ENCODE measurements around the gene TSR3.

The TSR3 gene

GRCh38 chr16:1327619-1327947 is 24.1 kb downstream of the TSR3 start:
- POLR2A ChIA-PET: interaction anchor here (2.0 kb wide), 1 partner anchor 93 kb away, joined by 6 read pairs; the partner anchor contains the start of gene UQCC4
- CTCF ChIA-PET: no interaction called here
- no peak for DNase-seq (ENCODE audit: extremely low spot score)
- TF ChIP-seq FOXA1 (IDR thresholded peaks at IDR 0.05): no peak
- no peak for TF ChIP-seq LEF1 (IDR thresholded peaks at IDR 0.05; ENCODE audit: borderline replicate concordance)
- TF ChIP-seq ELF4 (IDR thresholded peaks at IDR 0.05): no peak
- TF ChIP-seq FOXK2 (IDR thresholded peaks at IDR 0.05): no peak
- no peak for TF ChIP-seq FOXM1 (IDR thresholded peaks at IDR 0.05; ENCODE audit: borderline replicate concordance)
- no peak for TF ChIP-seq L3MBTL2 (conservative IDR thresholded peaks at IDR 0.05)
- TF ChIP-seq PKNOX1 (IDR thresholded peaks at IDR 0.05): no peak
- TF ChIP-seq CTBP1 (IDR thresholded peaks at IDR 0.05; ENCODE audit: borderline replicate concordance): no peak
- TF ChIP-seq ZNF384 (IDR thresholded peaks at IDR 0.05): no peak
- TF ChIP-seq ARNT (IDR thresholded peaks at IDR 0.05): no peak
- no peak for TF ChIP-seq BHLHE40 (IDR thresholded peaks at IDR 0.05; ENCODE audit: borderline replicate concordance)
- no peak for TF ChIP-seq NFRKB (IDR thresholded peaks at IDR 0.05)

GRCh38 chr16:1326946-1327618 is 24.6 kb downstream of the TSR3 start:
- CTCF ChIA-PET: no interaction called here

GRCh38 chr16:1326391-1326790 is 25.3 kb downstream of the TSR3 start:
- DNase-seq (ENCODE audit: extremely low spot score): no peak
- CTCF ChIA-PET: no interaction called here
- TF ChIP-seq NFRKB (IDR thresholded peaks at IDR 0.05) (no peak), HDGF (IDR thresholded peaks at IDR 0.05; ENCODE audit: borderline replicate concordance) (no peak), LEF1 (IDR thresholded peaks at IDR 0.05; ENCODE audit: borderline replicate concordance) (no peak), PKNOX1 (IDR thresholded peaks at IDR 0.05) (no peak), SP1 (IDR thresholded peaks at IDR 0.05) (no peak), ELF4 (IDR thresholded peaks at IDR 0.05) (no peak), FOXK2 (IDR thresholded peaks at IDR 0.05) (no peak), SUZ12 (IDR thresholded peaks at IDR 0.05) (no peak), FOXA1 (IDR thresholded peaks at IDR 0.05) (no peak), BHLHE40 (IDR thresholded peaks at IDR 0.05; ENCODE audit: borderline replicate concordance) (no peak), ZNF384 (IDR thresholded peaks at IDR 0.05) (no peak), FOXM1 (IDR thresholded peaks at IDR 0.05; ENCODE audit: borderline replicate concordance) (no peak), ARNT (IDR thresholded peaks at IDR 0.05) (no peak), CTBP1 (IDR thresholded peaks at IDR 0.05; ENCODE audit: borderline replicate concordance) (no peak), L3MBTL2 (conservative IDR thresholded peaks at IDR 0.05) (no peak), TARDBP (IDR thresholded peaks at IDR 0.05) (no peak)
- POLR2A ChIA-PET: interaction anchor here (1.1 to 2.0 kb wide), 3 partner anchors 10 to 95 kb away, joined by 3 to 6 read pairs (median 4); partner anchors contain the start of gene UQCC4

More at GRCh38 chr16:1326946-1327618, 24.6 kb downstream of the TSR3 start:
- TF ChIP-seq SUZ12 (IDR thresholded peaks at IDR 0.05) (no peak), ARNT (IDR thresholded peaks at IDR 0.05) (no peak), TARDBP (IDR thresholded peaks at IDR 0.05) (no peak), FOXA1 (IDR thresholded peaks at IDR 0.05) (no peak), CTBP1 (IDR thresholded peaks at IDR 0.05; ENCODE audit: borderline replicate concordance) (no peak), PKNOX1 (IDR thresholded peaks at IDR 0.05) (no peak), NFRKB (IDR thresholded peaks at IDR 0.05) (no peak), BHLHE40 (IDR thresholded peaks at IDR 0.05; ENCODE audit: borderline replicate concordance) (no peak), FOXK2 (IDR thresholded peaks at IDR 0.05) (no peak), HDGF (IDR thresholded peaks at IDR 0.05; ENCODE audit: borderline replicate concordance) (no peak), LEF1 (IDR thresholded peaks at IDR 0.05; ENCODE audit: borderline replicate concordance) (no peak), FOXM1 (IDR thresholded peaks at IDR 0.05; ENCODE audit: borderline replicate concordance) (no peak), L3MBTL2 (conservative IDR thresholded peaks at IDR 0.05) (no peak), ELF4 (IDR thresholded peaks at IDR 0.05) (no peak), ZNF384 (IDR thresholded peaks at IDR 0.05) (no peak), SP1 (IDR thresholded peaks at IDR 0.05) (no peak)
- DNase-seq (ENCODE audit: extremely low spot score): no peak
- POLR2A ChIA-PET: interaction anchor here (1.3 to 2.0 kb wide), 2 partner anchors 11 to 94 kb away, joined by 4 to 6 read pairs; partner anchors contain the start of gene UQCC4

DNA sequence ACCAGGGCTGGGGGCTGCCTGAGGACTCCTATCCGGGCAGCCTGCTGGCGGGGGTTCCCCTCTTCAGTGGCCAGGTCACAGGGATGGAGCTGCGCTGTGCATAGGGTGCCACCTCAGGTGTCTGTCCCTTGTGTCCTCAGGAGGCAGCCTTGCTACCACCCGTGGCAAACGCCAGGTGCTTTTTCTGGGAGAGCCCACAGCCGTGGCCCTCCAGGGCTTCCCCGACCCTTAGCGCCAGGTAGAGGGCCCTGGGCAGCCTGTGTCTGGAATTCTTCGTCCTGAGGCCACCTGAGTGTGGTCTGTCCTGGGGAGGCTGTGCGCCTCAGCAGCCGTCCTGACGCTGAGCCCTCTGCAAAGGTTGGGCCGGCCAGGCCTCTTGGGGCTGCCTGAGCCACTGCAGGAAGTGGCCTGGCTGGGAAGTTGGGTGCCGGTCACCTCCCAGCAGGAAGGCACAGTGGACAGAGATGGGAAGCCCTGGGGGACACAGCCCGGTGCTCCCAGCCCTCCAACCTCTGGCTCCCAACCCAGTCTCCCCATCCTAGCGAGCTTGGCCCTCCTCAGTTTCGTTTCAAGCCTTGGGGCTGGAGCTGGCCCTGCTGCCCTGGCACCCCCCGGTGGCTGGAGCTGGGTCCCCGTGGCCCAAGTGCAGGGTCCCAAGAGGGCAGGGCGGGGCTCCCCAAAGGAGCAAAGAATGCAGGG is 25.9 kb downstream of the TSR3 start:
- POLR2A ChIA-PET: interaction anchor here (1.1 to 2.0 kb wide), 3 partner anchors 9 to 95 kb away, joined by 3 to 6 read pairs (median 4); partner anchors contain the start of gene UQCC4
- CTCF ChIA-PET: no interaction called here
- TF ChIP-seq ZNF384 (IDR thresholded peaks at IDR 0.05) (no peak), L3MBTL2 (conservative IDR thresholded peaks at IDR 0.05) (no peak), ARNT (IDR thresholded peaks at IDR 0.05) (no peak), FOXK2 (IDR thresholded peaks at IDR 0.05) (no peak), HDGF (IDR thresholded peaks at IDR 0.05; ENCODE audit: borderline replicate concordance) (no peak), TARDBP (IDR thresholded peaks at IDR 0.05) (no peak), NFRKB (IDR thresholded peaks at IDR 0.05) (no peak), LEF1 (IDR thresholded peaks at IDR 0.05; ENCODE audit: borderline replicate concordance) (no peak), SUZ12 (IDR thresholded peaks at IDR 0.05) (no peak), ELF4 (IDR thresholded peaks at IDR 0.05) (no peak), SP1 (IDR thresholded peaks at IDR 0.05) (no peak), PKNOX1 (IDR thresholded peaks at IDR 0.05) (no peak), FOXA1 (IDR thresholded peaks at IDR 0.05) (no peak)
- DNase-seq (ENCODE audit: extremely low spot score): no peak

DNA sequence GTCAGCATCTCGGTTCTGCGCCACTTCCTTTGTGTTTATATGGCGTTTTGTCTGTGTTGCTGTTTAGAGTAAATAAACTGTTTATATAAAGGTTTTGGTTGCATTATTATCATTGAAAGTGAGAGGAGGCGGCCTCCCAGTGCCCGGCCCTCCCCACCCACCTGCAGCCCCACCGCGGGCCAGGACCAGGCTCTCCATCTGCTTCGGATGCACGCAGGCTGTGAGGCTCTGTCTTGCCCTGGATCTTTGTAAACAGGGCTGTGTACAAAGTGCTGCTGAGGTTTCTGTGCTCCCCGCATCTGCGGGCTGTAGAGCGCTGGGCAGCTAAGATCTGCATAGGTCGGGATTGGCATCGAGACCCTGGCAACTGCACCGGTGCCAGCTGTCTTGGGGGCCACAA is 26.4 kb downstream of the TSR3 start:
- CTCF ChIA-PET: no interaction called here
- TF ChIP-seq L3MBTL2 (conservative IDR thresholded peaks at IDR 0.05) (no peak), CTBP1 (IDR thresholded peaks at IDR 0.05; ENCODE audit: borderline replicate concordance) (no peak), BHLHE40 (IDR thresholded peaks at IDR 0.05; ENCODE audit: borderline replicate concordance) (no peak), TARDBP (IDR thresholded peaks at IDR 0.05) (no peak)
- POLR2A ChIA-PET: no interaction called here
- DNase-seq (ENCODE audit: extremely low spot score): no peak
